Breast epithelium (tissue), 3 donors: ENCODE data around the gene GYS1.

ENCODE experiments used
- CTCF ChIP-seq, 3 donors: fragments of 450-650 bp; IDR thresholded peaks; one replicate each; pipeline ENCODE4 v1.5.1; 2016 to 2017; ENCODE audit warnings: antibody characterized with exemption in 3 of 3, mild to moderate bottlenecking in 3 of 3, moderate library complexity in 3 of 3
- POLR2A ChIP-seq: fragments of 450-650 bp; IDR thresholded peaks from one replicate; pipeline ENCODE4 v1.6.1; 2016; ENCODE audit warnings: antibody characterized with exemption, mild to moderate bottlenecking, moderate library complexity
- POLR2AphosphoS5 ChIP-seq, 3 donors: sonication (generic); formaldehyde crosslinking; IDR thresholded peaks; one replicate each; pipeline ENCODE4 v1.6.1; 2017; ENCODE audit warnings: antibody characterized with exemption in 3 of 3

GRCh38 chr19:48950830-48951519, 42.1 kb downstream of the GYS1 start:
- TF ChIP-seq CTCF (IDR thresholded peaks at IDR 0.05) = no peak
- TF ChIP-seq POLR2A = no peak
- no peak for TF ChIP-seq POLR2AphosphoS5 (IDR thresholded peaks at IDR 0.05)
